RWPE1 (cell line): Measurements from ENCODE around the gene ZNF701.
"Not testable (repeated sequence)": the region's sequence is repeated elsewhere in the genome, so short reads cannot be mapped to it uniquely, and the experiment has no call there.

Experiments
- CTCF ChIA-PET: fragments of 350-600 bp; sonication (Branson Sonifier 250); formaldehyde crosslinking; extraction: SDS; loops from one replicate; lab custom pipeline; 2021; lab: Yijun Ruan, JAX
- POLR2A ChIA-PET: fragments of 400-600 bp; formaldehyde crosslinking; extraction: SDS; loops from one replicate; lab custom pipeline; 2020; ENCODE audit warnings: antibody characterized with exemption; ENCODE audit not compliant: low non-redundant PET; lab: Yijun Ruan, JAX
- DNase-seq: peaks from one replicate; pipeline ENCODE4 v3.0.0; 2012; ENCODE audit warnings: low spot score
- H3K27ac ChIP-seq: fragments of 450-650 bp; 2 replicates; pipeline ENCODE4 v1.5.1; 2017
- TF ChIP-seq, protein P1 (sequence below): fragments of 450-650 bp; conservative IDR thresholded peaks from 2 replicates; pipeline ENCODE4 v1.5.1; 2017; ENCODE audit warnings: low read depth, mild to moderate bottlenecking

ZNF701 gene

DNA sequence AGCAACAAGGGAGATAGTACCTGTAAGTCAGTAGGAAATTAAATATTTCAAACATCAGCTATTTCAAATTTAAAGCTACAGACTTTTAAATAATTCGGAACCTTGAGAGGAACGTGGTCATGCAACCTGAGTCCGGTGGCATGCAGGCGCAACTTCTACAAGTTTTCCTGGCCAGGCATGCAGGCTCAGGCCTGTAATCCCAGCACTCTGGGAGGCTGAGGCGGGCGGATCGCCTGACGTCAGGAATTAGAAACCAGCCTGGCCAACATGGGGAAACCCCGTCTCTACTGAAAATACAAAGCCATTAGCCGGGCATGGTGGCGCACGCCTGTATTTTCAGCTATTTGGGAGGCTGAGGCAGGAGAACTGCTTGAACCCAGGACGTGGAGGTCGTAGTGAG is 2.2 kb upstream of the ZNF701 start:
- TF ChIP-seq, protein P1, sequence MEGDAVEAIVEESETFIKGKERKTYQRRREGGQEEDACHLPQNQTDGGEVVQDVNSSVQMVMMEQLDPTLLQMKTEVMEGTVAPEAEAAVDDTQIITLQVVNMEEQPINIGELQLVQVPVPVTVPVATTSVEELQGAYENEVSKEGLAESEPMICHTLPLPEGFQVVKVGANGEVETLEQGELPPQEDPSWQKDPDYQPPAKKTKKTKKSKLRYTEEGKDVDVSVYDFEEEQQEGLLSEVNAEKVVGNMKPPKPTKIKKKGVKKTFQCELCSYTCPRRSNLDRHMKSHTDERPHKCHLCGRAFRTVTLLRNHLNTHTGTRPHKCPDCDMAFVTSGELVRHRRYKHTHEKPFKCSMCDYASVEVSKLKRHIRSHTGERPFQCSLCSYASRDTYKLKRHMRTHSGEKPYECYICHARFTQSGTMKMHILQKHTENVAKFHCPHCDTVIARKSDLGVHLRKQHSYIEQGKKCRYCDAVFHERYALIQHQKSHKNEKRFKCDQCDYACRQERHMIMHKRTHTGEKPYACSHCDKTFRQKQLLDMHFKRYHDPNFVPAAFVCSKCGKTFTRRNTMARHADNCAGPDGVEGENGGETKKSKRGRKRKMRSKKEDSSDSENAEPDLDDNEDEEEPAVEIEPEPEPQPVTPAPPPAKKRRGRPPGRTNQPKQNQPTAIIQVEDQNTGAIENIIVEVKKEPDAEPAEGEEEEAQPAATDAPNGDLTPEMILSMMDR: no peak
- ChIA-PET POLR2A (no interaction called here), CTCF (no interaction called here)
- DNase-seq: no peak
- H3K27ac ChIP-seq: no peak overlapping the region

DNA sequence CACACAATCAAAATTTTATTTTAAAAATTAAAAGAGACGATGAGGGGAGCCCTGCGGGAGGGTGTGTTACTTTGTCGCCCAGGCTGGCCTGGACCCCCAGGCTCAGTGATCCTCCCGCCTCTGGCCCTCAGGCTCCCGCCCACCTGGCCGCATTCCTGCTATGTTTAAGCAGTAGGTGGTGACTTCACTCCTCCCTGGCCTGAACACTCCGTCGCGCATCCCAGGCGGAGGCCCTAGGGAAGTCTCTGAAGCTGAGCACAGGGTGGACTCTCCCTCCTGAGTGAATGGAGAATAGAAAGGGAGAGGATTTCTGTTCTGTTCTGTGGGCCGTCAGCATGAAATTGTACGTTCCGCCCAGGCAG is 468 bp upstream of the ZNF701 start:
- peak; percentile 6 for DNase-seq
- POLR2A ChIA-PET, CTCF ChIA-PET: not testable (repeated sequence)
- H3K27ac ChIP-seq: peak overlapping the region; percentile 91

DNA sequence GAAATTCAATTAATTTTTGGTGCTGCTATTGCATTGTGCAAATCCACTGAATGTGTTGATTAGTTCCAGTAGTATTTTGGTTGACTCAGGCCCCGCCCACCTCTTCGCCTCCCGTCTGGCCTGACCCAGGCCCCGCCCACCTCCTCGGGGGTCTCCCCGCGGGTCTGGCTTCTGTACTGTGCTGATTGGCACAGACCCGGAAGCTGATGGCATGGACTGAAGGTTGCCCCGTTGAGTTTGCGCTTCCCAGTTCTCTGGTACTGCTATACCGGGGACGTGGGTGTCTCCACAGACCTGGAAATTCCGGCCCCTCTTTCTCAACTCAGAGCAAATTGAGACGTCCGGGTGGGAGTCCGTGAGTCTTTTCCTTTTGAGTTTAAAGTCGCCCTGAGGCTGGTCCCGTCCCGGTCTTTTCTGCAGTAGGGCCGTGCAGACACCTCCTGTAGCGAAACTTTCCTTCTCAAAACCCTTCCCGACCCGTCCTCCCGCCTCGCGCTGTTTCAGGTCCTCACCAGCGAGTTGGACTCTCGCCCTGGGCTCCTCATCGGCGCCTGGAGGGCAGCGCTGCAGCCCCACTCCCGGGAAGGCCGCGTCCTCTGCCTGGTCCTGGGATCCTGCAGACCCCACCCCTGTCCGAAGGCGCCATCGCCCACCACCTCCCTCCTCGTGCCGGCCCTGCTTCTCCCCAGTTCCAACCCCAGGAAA is 14.8 kb downstream of the ZNF701 start:
- DNase-seq: no peak
- no peak overlapping the region for H3K27ac ChIP-seq
- POLR2A ChIA-PET: no interaction called here

DNA sequence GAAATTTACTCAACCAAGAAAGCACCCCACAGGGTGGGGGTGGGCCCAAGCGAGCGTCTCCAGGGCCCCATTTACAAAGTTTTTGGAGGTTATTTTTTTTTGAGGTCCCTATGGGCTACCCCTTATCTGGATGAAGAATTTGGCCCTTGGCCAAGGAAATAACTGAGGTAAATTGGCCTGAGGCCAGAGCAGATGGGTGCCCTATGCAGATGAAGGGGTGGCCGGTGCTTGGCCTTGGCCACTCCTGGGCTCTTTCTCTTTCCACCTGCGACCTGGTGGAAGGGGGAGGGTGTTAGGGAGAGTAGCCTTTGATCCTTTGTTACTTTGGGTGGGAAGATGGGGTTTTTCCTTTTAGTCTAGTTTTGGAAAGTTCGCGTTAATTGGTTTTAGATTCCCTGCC is 15.5 kb downstream of the ZNF701 start:
- TF ChIP-seq, protein P1: no peak
- ChIA-PET POLR2A (no interaction called here), CTCF (no interaction called here)
- no peak for DNase-seq
- H3K27ac ChIP-seq: no peak overlapping the region

More for the DNA sequence above, 14.8 kb downstream of the ZNF701 start:
- TF ChIP-seq, protein P1: no peak
- CTCF ChIA-PET: no interaction called here

DNA sequence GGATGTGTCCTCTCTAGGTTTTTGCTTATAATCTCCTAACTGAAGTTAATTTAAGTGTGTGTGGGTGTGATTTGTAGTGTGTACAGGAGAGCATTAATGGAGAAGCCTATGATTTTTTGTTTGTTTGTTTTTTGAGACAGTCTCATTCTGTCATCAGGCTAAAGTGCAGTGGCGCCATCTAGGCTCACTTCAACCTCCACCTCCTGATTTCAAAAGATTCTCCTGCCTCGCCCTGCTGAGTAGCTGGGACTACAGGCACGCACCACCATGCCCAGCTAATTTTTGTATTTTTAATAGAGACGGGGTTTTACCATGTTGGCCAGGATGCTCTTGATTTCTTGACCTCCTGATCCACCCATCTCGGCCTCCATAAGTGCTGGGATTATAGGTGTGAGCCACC is 20.6 kb downstream of the ZNF701 start:
- TF ChIP-seq, protein P1: no peak
- DNase-seq: no peak
- ChIA-PET CTCF (interaction anchor here (0.6 to 0.7 kb wide), 2 partner anchors 13 to 355 kb away, joined by 3 read pairs; no protein-coding TSS in a partner anchor), POLR2A (no interaction called here)
- no peak overlapping the region for H3K27ac ChIP-seq

DNA sequence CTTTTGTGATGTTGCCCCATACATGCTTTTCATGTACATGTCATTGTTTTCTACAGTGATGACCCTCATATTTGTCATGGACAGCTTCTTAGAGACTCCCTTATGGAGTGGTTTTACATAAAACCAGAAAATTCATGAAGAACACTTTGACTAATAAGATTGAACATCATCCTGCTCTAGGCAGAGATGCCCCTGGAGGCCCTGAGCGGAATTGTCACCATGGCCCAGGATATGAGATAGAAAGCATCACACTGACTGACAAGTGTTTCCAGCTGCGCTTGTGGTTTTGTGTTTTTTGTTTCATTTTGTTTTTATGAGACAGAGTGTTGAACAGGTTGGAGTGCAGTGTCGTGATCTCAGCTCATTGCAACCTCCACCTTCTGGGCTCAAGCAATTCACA is 22.2 kb downstream of the ZNF701 start:
- ChIA-PET CTCF (no interaction called here), POLR2A (no interaction called here)
- H3K27ac ChIP-seq: no peak overlapping the region
- TF ChIP-seq, protein P1: no peak
- DNase-seq: no peak

DNA sequence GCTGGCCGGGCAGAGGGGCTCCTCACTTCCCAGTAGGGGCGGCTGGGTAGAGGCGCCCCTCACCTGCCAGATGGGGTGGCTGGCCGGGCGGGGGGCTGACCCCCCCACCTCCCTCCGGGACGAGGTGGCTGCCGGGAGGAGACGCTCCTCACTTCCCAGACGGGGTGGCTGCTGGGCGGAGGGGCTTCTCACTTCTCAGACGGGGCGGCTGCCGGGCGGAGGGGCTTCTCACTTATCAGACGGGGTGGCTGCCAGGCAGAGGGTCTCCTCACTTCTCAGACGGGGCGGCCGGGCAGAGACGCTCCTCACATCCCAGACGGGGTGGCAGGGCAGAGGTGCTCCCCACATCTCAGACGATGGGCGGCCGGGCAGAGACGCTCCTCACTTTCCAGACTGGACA is 23.4 kb downstream of the ZNF701 start:
- POLR2A ChIA-PET, H3K27ac ChIP-seq, DNase-seq, CTCF ChIA-PET: not testable (repeated sequence)
